Nephron (organoid): ENCODE results near the gene OLFML3.

Experiments used
- H3K27ac Mint-ChIP-seq, 3 experiments: 2 replicates each; pipeline ENCODE4 v1.8.0; 2020; ENCODE audit warnings: mixed read lengths in 3 of 3, mild to moderate bottlenecking in 2 of 3, moderate library complexity in 1 of 3
- H3K27me3 Mint-ChIP-seq: 2 replicates; pipeline ENCODE4 v1.8.0; 2021; ENCODE audit warnings: low read depth, mild to moderate bottlenecking, moderate library complexity, mixed read lengths
- H3K36me3 Mint-ChIP-seq: 2 replicates; pipeline ENCODE4 v1.8.0; 2020; ENCODE audit warnings: low read depth, mixed read lengths
- H3K4me1 Mint-ChIP-seq: 2 replicates; pipeline ENCODE4 v1.8.0; 2020; ENCODE audit warnings: mixed read lengths
- H3K4me3 Mint-ChIP-seq, 3 experiments: 2 replicates each; pipeline ENCODE4 v1.8.0; 2020; ENCODE audit warnings: mild to moderate bottlenecking in 3 of 3, mixed read lengths in 3 of 3, moderate library complexity in 2 of 3
- H3K9me3 Mint-ChIP-seq: 2 replicates; pipeline ENCODE4 v1.8.0; 2020; ENCODE audit warnings: mixed read lengths
- CTCF ChIP-seq, 3 experiments: fragments of 200-600 bp; sonication (generic); IDR thresholded peaks; one replicate each; pipeline ENCODE4 v1.5.0; 2021; ENCODE audit warnings: antibody characterized with exemption in 3 of 3; ENCODE audit not compliant: unreplicated experiment in 3 of 3

OLFML3 gene

GRCh38 chr1:114024049-114024448 lies 44.8 kb downstream of the OLFML3 start:
- no peak for TF ChIP-seq CTCF (IDR thresholded peaks at IDR 0.05; ENCODE audit: unreplicated experiment in 3 of 3)
- Mint-ChIP-seq H3K27ac (peak overlapping the region; percentile 88 to 97 (median 90)), H3K4me3 (peak overlapping the region in 2 of 3 experiments; percentile 5 to 55), H3K9me3 (peaks cover 8% of the 10 kb centered on the region), H3K27me3 (no peaks in the 10 kb centered on the region), H3K36me3 (no peaks in the 10 kb centered on the region), H3K4me1 (peaks cover 76% of the 10 kb centered on the region)

- H3K9me3 Mint-ChIP-seq = no peaks in the 10 kb centered on the region
Measured at GRCh38 chr1:114025609-114026401, 46.5 kb downstream of the OLFML3 start.

DNA sequence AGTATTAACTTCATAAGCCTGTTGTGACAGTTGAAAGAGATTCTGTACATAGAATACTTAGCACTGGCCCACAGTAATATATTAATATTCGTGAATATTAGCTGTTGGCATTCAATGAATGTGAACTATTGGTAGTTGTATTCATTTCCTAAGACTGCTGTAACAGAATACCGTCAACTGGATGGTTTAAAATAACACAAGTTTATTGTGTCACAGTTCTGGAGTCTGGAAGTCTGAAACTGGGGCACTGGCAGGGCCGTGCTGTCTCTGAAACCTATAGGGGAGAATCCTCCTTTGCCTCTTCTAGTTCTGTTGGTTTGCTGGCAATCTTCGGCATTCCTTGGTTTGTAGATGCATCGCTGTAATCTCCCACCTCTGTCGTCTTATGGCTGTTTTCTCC lies 47.5 kb downstream of the OLFML3 start:
- no peak for TF ChIP-seq CTCF (IDR thresholded peaks at IDR 0.05; ENCODE audit: unreplicated experiment in 3 of 3)
- Mint-ChIP-seq H3K4me3 (no peak overlapping the region), H3K4me1 (peaks cover 54% of the 10 kb centered on the region), H3K9me3 (no peaks in the 10 kb centered on the region), H3K27me3 (no peaks in the 10 kb centered on the region), H3K36me3 (no peaks in the 10 kb centered on the region), H3K27ac (peak overlapping the region; percentile 28 to 81 (median 71))

More at GRCh38 chr1:114025609-114026401, 46.5 kb downstream of the OLFML3 start:
- Mint-ChIP-seq H3K4me3 (peak overlapping the region in 1 of 3 experiments; percentile 13), H3K27ac (peak overlapping the region; percentile 30 to 81 (median 71)), H3K27me3 (no peaks in the 10 kb centered on the region), H3K4me1 (peaks cover 64% of the 10 kb centered on the region), H3K36me3 (no peaks in the 10 kb centered on the region)
- no peak for TF ChIP-seq CTCF (IDR thresholded peaks at IDR 0.05; ENCODE audit: unreplicated experiment in 3 of 3)
